COR-L47 (cell line): ENCODE data around the gene SYS1.

Source experiments
- DNase-seq: peaks from one replicate; lab custom pipeline; 2025; lab: John Stamatoyannopoulos, UW

Gene SYS1

DNA sequence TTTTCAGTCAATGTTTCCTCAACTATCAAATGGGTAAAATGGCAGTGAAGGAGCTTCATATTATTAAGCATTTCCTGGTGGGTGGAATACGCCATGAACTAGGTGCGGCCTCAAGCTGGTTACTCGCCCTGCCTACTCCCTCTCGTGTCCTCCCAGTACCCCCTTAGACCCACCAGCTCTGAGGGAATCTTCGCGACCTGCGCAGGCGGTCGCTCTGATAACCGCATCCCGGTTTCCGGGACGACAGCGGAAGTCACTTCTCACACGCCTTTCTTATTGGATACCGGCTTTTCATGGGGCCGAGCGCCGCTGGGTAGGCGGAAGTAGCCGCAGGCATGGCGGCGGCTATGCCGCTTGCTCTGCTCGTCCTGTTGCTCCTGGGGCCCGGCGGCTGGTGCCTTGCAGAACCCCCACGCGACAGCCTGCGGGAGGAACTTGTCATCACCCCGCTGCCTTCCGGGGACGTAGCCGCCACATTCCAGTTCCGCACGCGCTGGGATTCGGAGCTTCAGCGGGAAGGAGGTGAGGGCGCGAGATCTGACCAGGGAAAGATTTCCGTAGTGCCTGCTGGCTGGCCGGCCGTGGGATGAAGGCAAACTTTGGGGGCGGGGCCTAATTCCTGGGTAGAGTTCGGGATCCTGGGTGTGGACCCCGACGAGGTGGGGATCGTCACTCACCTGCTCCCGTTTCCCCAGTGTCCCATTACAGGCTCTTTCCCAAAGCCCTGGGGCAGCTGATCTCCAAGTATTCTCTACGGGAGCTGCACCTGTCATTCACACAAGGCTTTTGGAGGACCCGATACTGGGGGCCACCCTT lies 53.1 kb downstream of the SYS1 start, which contains the start of gene PIGT:
Gene PIGT (plus strand): TSS at position 320 of the 816 bp plus-strand sequence. CDS start 16 bp downstream, at position 336.
- DNase-seq: peak; percentile 62

DNA sequence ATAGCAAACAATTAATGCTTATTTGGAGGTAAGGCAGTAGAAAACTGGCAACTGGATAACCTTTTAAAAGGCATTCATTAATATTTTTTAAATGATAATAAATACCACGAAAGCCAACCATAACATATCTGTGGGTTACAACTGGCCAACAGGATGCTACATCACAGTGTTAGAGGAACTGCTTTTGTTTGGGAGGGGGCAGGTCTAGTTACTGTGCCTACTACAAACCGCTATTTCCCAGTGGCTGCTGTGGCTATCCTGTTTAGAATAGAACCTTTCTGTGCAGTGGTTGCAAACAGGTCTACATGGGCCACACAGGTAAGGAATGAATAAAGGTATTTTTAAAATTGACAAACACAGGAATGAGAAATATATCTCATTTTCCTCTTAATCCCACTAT lies 54.0 kb downstream of the SYS1 start:
- no peak for DNase-seq
